ENCODE measurements around the gene NAXE. TPM values are rescaled to one million over a fixed set of nuclear protein-coding genes. Genes with fewer than 3 reads are reported as not detected.

NAXE gene
- total RNA-seq, 2 donors from 2014 or later, result 118 to 188 TPM

- no peaks in the 10 kb centered on the region for H3K36me3 ChIP-seq
- intact Hi-C loops (cut with DNase I), result no loop called here
- no peak overlapping the region for H3K27ac ChIP-seq
- no peak for DNase-seq (ENCODE audit: low spot score)
- no peaks in the 10 kb centered on the region for H3K9me3 ChIP-seq
- TF ChIP-seq CTCF (IDR thresholded peaks at IDR 0.05) (no peak), POLR2A (IDR thresholded peaks at IDR 0.05) (no peak), POLR2AphosphoS5 (IDR thresholded peaks at IDR 0.05) (no peak)
- H3K27me3 ChIP-seq (replicated peaks; ENCODE audit: insufficient read depth), result no peaks in the 10 kb centered on the region
- H3K4me1 ChIP-seq (replicated peaks), result no peaks in the 10 kb centered on the region
- WGBS, result 92% methylated on average over 9 of the region's 9 CpGs
- H3K4me3 ChIP-seq, result no peak overlapping the region
These were observed 43.6 kb upstream of the NAXE start for GRCh38 chr1:156547982-156548381.

DNA sequence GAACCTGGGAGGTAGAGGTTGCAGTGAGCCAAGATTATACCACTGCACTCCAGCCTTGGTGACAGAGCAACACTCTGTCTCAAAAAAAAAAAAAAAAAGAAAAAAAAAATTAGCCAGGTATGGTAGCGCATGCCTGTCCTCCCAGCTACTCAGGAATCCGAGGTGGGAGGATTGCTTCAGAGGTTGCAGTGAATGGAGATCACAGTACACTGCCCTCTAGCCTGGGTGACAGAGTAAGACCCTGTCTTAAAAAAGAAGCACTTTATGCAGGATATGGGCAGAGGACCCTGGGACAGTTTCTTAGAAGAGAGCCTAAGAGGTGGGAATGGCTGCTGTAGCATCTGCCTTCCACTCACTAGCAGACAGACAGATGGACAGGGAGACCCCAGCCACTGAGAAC is 42.2 kb upstream of the NAXE start:
- Histone ChIP-seq H3K27me3 (replicated peaks; ENCODE audit: insufficient read depth) (no peaks in the 10 kb centered on the region), H3K27ac (no peak overlapping the region), H3K4me3 (no peak overlapping the region), H3K9me3 (no peaks in the 10 kb centered on the region), H3K4me1 (replicated peaks) (no peaks in the 10 kb centered on the region), H3K36me3 (no peaks in the 10 kb centered on the region)
- 71% methylated on average over 2 of the region's 2 CpGs for WGBS
- intact Hi-C loops (cut with DNase I), result no loop called here
- DNase-seq (ENCODE audit: low spot score), result no peak
- TF ChIP-seq CTCF (IDR thresholded peaks at IDR 0.05) (no peak), POLR2AphosphoS5 (IDR thresholded peaks at IDR 0.05) (no peak), POLR2A (IDR thresholded peaks at IDR 0.05) (no peak)

GRCh38 chr1:156549831-156550230 is 41.7 kb upstream of the NAXE start:
- intact Hi-C loops (cut with DNase I), result loop anchor here (5.0 kb wide), 1 partner anchor 38 kb away; no protein-coding TSS in a partner anchor
- Histone ChIP-seq H3K4me3 (no peak overlapping the region), H3K27me3 (replicated peaks; ENCODE audit: insufficient read depth) (no peaks in the 10 kb centered on the region), H3K4me1 (replicated peaks) (no peaks in the 10 kb centered on the region), H3K9me3 (no peaks in the 10 kb centered on the region), H3K27ac (no peak overlapping the region), H3K36me3 (no peaks in the 10 kb centered on the region)
- DNase-seq (ENCODE audit: low spot score), result no peak
- WGBS, result 65% methylated on average over 1 of the region's 1 CpG
- TF ChIP-seq POLR2A (IDR thresholded peaks at IDR 0.05) (no peak), CTCF (IDR thresholded peaks at IDR 0.05) (no peak), POLR2AphosphoS5 (IDR thresholded peaks at IDR 0.05) (no peak)

DNA sequence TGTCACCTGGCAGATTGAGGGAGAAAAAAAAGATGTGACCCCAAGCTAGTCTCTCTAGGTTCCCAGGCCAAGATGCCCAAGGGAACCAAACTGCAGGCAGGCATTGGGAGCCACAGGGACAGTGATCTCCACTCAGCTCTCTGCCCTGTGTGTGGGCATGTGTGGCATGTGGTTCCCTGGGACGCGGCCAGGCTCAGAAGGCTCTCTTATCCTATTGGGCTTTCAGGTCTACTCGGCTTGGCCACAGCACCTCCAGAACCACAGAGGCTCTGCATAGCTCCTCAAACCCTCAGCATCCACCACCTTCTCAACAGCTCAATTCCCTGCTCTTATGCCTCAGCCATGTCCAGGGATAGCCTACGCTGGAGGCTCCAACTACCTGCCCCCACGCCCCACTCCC is 41.2 kb upstream of the NAXE start:
- TF ChIP-seq POLR2A (IDR thresholded peaks at IDR 0.05) (no peak), CTCF (IDR thresholded peaks at IDR 0.05) (no peak), POLR2AphosphoS5 (IDR thresholded peaks at IDR 0.05) (no peak)
- no peaks in the 10 kb centered on the region for H3K27me3 ChIP-seq (replicated peaks; ENCODE audit: insufficient read depth)
- 72% methylated on average over 5 of the region's 5 CpGs for WGBS
- no peak overlapping the region for H3K4me3 ChIP-seq
- no peaks in the 10 kb centered on the region for H3K36me3 ChIP-seq
- DNase-seq (ENCODE audit: low spot score), result no peak
- H3K27ac ChIP-seq, result no peak overlapping the region
- H3K4me1 ChIP-seq (replicated peaks), result no peaks in the 10 kb centered on the region
- H3K9me3 ChIP-seq, result no peaks in the 10 kb centered on the region
- intact Hi-C loops (cut with DNase I), result loop anchor here (5.0 kb wide), 1 partner anchor 38 kb away; no protein-coding TSS in a partner anchor

DNA sequence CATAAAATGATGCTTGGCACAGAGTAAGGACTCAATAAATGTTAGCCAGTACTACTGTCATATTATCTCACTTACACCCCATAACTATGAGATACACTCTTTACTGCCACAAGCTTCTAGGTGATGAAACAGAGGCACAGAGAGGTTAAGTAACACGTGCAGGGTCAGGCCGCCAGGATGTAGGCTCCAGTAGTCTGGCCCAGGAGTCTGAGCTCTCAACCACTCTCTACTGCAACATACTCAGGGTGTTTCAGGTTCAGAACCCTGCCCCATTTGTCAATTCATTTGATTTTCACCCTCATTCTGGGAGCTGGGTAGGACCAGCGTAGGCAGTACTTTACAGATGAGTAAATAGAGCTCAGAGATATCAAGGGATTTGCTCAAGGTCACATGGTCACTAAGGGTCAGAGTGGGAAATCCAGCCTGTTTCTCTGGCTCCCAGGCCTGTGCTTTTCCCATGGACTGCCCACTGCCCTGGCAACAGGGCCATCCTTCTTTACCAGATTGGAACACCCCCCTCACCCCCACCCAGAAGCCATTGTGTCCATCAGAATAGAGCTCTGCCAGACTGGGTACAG is 40.4 kb upstream of the NAXE start:
- 79% methylated on average over 3 of the region's 3 CpGs for WGBS
- Histone ChIP-seq H3K36me3 (no peaks in the 10 kb centered on the region), H3K27me3 (replicated peaks; ENCODE audit: insufficient read depth) (no peaks in the 10 kb centered on the region), H3K4me1 (replicated peaks) (no peaks in the 10 kb centered on the region), H3K4me3 (no peak overlapping the region), H3K27ac (no peak overlapping the region), H3K9me3 (no peaks in the 10 kb centered on the region)
- no peak for DNase-seq (ENCODE audit: low spot score)
- intact Hi-C loops (cut with DNase I), result loop anchor here (5.0 kb wide), 1 partner anchor 39 kb away; no protein-coding TSS in a partner anchor
- TF ChIP-seq POLR2AphosphoS5 (IDR thresholded peaks at IDR 0.05) (no peak), CTCF (IDR thresholded peaks at IDR 0.05) (no peak), POLR2A (IDR thresholded peaks at IDR 0.05) (no peak)
